ENCODE data around the gene MRPS33.

GRCh38 chr7:141012044-141012685, 2.6 kb downstream of the MRPS33 start:
- TF ChIP-seq CTCF (conservative IDR thresholded peaks at IDR 0.05; ENCODE audit: low read length) (peak; percentile 67), EZH2phosphoT487 (IDR thresholded peaks at IDR 0.05; ENCODE audit: borderline replicate concordance) (no peak)
